Panc1 (cell line): Measurements from ENCODE around the gene SLU7. TPM values are rescaled to one million over a fixed set of nuclear protein-coding genes. Genes with fewer than 3 reads are reported as not detected.

Experiments
- ATAC-seq: fragments of 200-7000 bp; cut with Tn5 transposase; 2 replicates; pipeline ENCODE4 v1.9.1; 2020; ENCODE audit warnings: mild to moderate bottlenecking, moderate library complexity
- BruUV-seq: library from RNA; stranded (reverse); fragments of 400-500 nt; replicated peaks from 2 replicates; lab custom pipeline; 2021; lab: Mats Ljungman, UMichigan
- CTCF ChIA-PET: fragments of 300-600 bp; sonication (Branson Sonifier 250); formaldehyde crosslinking; loops from one replicate; lab custom pipeline; 2022; ENCODE audit warnings: antibody characterized with exemption; lab: Charles Lee
- POLR2A ChIA-PET: fragments of 300-600 bp; sonication (Branson Sonifier 250); formaldehyde crosslinking; loops from one replicate; lab custom pipeline; 2022; ENCODE audit warnings: antibody characterized with exemption; lab: Charles Lee
- DNase-seq: peaks from one replicate; pipeline ENCODE4 v3.0.0-alpha.2; 2010; ENCODE audit warnings: low read depth, low spot score
- H3K27ac ChIP-seq: 2 replicates; pipeline ENCODE4 v1.5.1; 2011; ENCODE audit warnings: mild to moderate bottlenecking, low read length, inconsistent platforms
- H3K27me3 ChIP-seq: fragments of 200-500 bp; sonication (Bioruptor generic); 2 replicates; pipeline ENCODE4 v1.6.0; 2014; ENCODE audit warnings: low read length, inconsistent platforms; ENCODE audit not compliant: control insufficient read depth, insufficient read depth
- H3K36me3 ChIP-seq: fragments of 200-500 bp; sonication (Bioruptor generic); 2 replicates; pipeline ENCODE4 v1.5.1; 2014; ENCODE audit warnings: inconsistent platforms, mild to moderate bottlenecking, low read length, moderate library complexity; ENCODE audit not compliant: control insufficient read depth, insufficient read depth
- H3K4me1 ChIP-seq: 2 replicates; pipeline ENCODE4 v1.5.1; 2011; ENCODE audit warnings: inconsistent platforms, mild to moderate bottlenecking, low read length, moderate library complexity; ENCODE audit not compliant: control insufficient read depth, insufficient read depth
- H3K4me3 ChIP-seq, 2 experiments: 2 replicates each; pipeline ENCODE4 v1.5.1; 2011 to 2012; ENCODE audit warnings: low read depth in 2 of 2, low read length in 2 of 2, mild to moderate bottlenecking in 2 of 2, inconsistent platforms in 1 of 2, moderate library complexity in 1 of 2
- H3K9me3 ChIP-seq: fragments of 200-500 bp; sonication (Bioruptor generic); 2 replicates; pipeline ENCODE4 v1.5.1; 2014; ENCODE audit warnings: low read depth, mild to moderate bottlenecking, inconsistent platforms, low read length, moderate library complexity; ENCODE audit not compliant: control insufficient read depth, insufficient read depth
- CTCF ChIP-seq: fragments of 450-650 bp; IDR thresholded peaks from 2 replicates; pipeline ENCODE4 v1.5.1; 2017; ENCODE audit warnings: mild to moderate bottlenecking
- POLR2AphosphoS5 ChIP-seq: IDR thresholded peaks from 2 replicates; pipeline ENCODE4 v1.6.1; 2012; ENCODE audit warnings: mild to moderate bottlenecking, low read depth, low read length, moderate library complexity
- REST ChIP-seq, 2 experiments: IDR thresholded peaks; 2 replicates each; pipeline ENCODE4 v1.6.1; 2011 to 2012; ENCODE audit warnings: low read depth in 2 of 2, control low read depth in 1 of 2, low read length in 1 of 2, mild to moderate bottlenecking in 1 of 2, moderate library complexity in 1 of 2; ENCODE audit not compliant: insufficient read depth in 1 of 2
- SIN3A ChIP-seq: IDR thresholded peaks from 2 replicates; pipeline ENCODE4 v1.6.1; 2012; ENCODE audit warnings: low read depth, mild to moderate bottlenecking, low read length, moderate library complexity, borderline replicate concordance; ENCODE audit not compliant: insufficient read depth
- TCF7L2 ChIP-seq: IDR thresholded peaks from 2 replicates; pipeline ENCODE4 v1.6.1; 2011; ENCODE audit warnings: mild to moderate bottlenecking, low read depth, low read length, inconsistent platforms
- in situ Hi-C: cut with HindIII; loops from 2 replicates; pipeline ENCODE4 v1.10.0; 2016; ENCODE audit warnings: low sequenced_read_pairs, low pct_unique_long_range_greater_than_20kb
- intact Hi-C: fragments of 100-400 bp; cut with micrococcal nuclease; formaldehyde crosslinking; loops from one replicate; pipeline ENCODE4 v1.10.0; 2022; ENCODE audit not compliant: unreplicated experiment
- total RNA-seq: library from RNA; stranded (reverse); gene quantifications from one replicate; pipeline ENCODE4 v1.2.1, GENCODE V29; 2021; ENCODE audit not compliant: unreplicated experiment

The SLU7 gene
- total RNA-seq, 1 experiment from 2014 or later, result 45.7 TPM

GRCh38 chr5:160467555-160468362 is 48.9 kb upstream of the SLU7 start:
- CTCF ChIA-PET, result interaction anchor here (3.1 kb wide), 1 partner anchor 29 kb away, joined by 15 read pairs; no protein-coding TSS in a partner anchor
- in situ Hi-C loops, result no loop called here
- Histone ChIP-seq H3K4me1 (peaks cover 54% of the 10 kb centered on the region), H3K27ac (peak overlapping the region; percentile 94), H3K27me3 (no peaks in the 10 kb centered on the region), H3K9me3 (no peaks in the 10 kb centered on the region), H3K4me3 (peak overlapping the region; percentile 39 to 58), H3K36me3 (no peaks in the 10 kb centered on the region)
- intact Hi-C loops, result no loop called here
- ATAC-seq (peak; percentile 91), DNase-seq (peak; percentile 70)
- POLR2A ChIA-PET, result interaction anchor here (1.6 kb wide), 1 partner anchor 46 kb away, joined by 5 read pairs; the partner anchor contains the start of gene PTTG1
- BruUV-seq, result no TSS peak
- TF ChIP-seq TCF7L2 (peak; percentile 98), REST (IDR thresholded peaks at IDR 0.05; ENCODE audit: insufficient read depth in 1 of 2, low read depth in 2 of 2, low read length in 1 of 2) (no peak), CTCF (no peak), SIN3A (no peak)

DNA sequence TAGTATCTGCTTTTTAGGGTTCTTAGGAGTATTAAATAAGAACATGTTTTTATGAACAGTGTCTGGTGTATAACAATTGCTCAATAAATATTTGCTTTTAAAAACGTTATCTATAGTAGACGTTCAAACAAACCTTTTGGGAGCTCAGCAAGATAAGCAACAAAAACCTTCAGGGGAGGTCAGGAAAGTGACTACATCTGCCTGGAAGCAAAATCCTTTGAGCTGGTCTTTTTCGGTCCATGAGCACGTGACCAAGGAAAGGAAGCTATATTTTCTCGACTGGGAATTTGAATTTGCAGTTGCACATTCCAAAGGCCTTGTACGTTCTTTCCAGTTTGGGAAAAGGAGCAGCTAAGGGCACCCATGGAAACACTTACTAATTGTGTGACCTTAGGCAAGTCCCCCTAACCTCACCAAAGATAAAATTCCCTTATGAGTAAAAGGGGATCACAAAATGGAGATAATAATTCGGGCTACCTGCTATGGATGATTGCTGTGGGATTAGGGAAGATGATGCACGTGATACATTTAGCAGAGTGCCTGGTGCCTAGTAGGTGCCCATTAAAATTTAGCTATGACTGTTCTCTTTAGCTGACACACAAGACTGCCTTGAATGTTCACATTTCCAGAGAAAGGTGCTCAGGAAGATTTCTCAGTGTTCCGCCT is 48.1 kb upstream of the SLU7 start:
- in situ Hi-C loops, result no loop called here
- Histone ChIP-seq H3K36me3 (no peaks in the 10 kb centered on the region), H3K27me3 (no peaks in the 10 kb centered on the region), H3K4me3 (peak overlapping the region; percentile 39 to 58), H3K4me1 (peaks cover 54% of the 10 kb centered on the region), H3K27ac (peak overlapping the region; percentile 94), H3K9me3 (no peaks in the 10 kb centered on the region)
- no peak for ATAC-seq
- ChIA-PET CTCF (interaction anchor here (3.1 kb wide), 1 partner anchor 28 kb away, joined by 15 read pairs; no protein-coding TSS in a partner anchor), POLR2A (interaction anchor here (1.6 kb wide), 1 partner anchor 45 kb away, joined by 5 read pairs; the partner anchor contains the start of gene PTTG1)
- no peak for DNase-seq
- no peak for TF ChIP-seq POLR2AphosphoS5
- no peak for TF ChIP-seq REST (IDR thresholded peaks at IDR 0.05; ENCODE audit: insufficient read depth in 1 of 2, low read depth in 2 of 2, low read length in 1 of 2)
- TF ChIP-seq SIN3A, result no peak
- no peak for TF ChIP-seq CTCF
- no peak for TF ChIP-seq TCF7L2
- BruUV-seq, result no TSS peak
- intact Hi-C loops, result no loop called here
